T-helper 17 cell (primary cell): Measurements from ENCODE around the gene TPRG1. TPM values are rescaled to one million over a fixed set of nuclear protein-coding genes. Genes with fewer than 3 reads are reported as not detected.

Experiments used
- ATAC-seq: fragments of 150-1000 bp; cut with Tn5 transposase; 2 replicates; pipeline ENCODE4 v1.10.0; 2021; ENCODE audit warnings: mild to moderate bottlenecking, moderate library complexity
- DNase-seq, 3 donors: peaks; one replicate each; pipeline versions ENCODE4 v3.0.0 to v3.0.0-alpha.2; 2020 to 2021
- H3K9me3 ChIP-seq: one replicate; pipeline ENCODE4 v1.7.0; 2013; ENCODE audit warnings: low read length, mild to moderate bottlenecking; ENCODE audit not compliant: control insufficient read depth, poor library complexity, severe bottlenecking
- H3K27ac Mint-ChIP-seq: one replicate; pipeline ENCODE4 v1.8.0; 2022; ENCODE audit warnings: mild to moderate bottlenecking, moderate library complexity, mixed read lengths
- H3K27me3 Mint-ChIP-seq: one replicate; pipeline ENCODE4 v1.8.0; 2022; ENCODE audit warnings: mixed read lengths
- H3K36me3 Mint-ChIP-seq: one replicate; pipeline ENCODE4 v1.8.0; 2022; ENCODE audit warnings: low read depth, mixed read lengths
- H3K4me1 Mint-ChIP-seq: one replicate; pipeline ENCODE4 v1.8.0; 2022; ENCODE audit warnings: mild to moderate bottlenecking, mixed read lengths
- H3K4me3 Mint-ChIP-seq: one replicate; pipeline ENCODE4 v1.8.0; 2022; ENCODE audit warnings: mild to moderate bottlenecking, moderate library complexity, mixed read lengths
- total RNA-seq, 4 donors: library from RNA in 2 of 4; stranded (reverse) in 2 of 4; gene quantifications; one replicate each; pipeline ENCODE4 v1.2.3 and lab custom pipeline; 2022 to 2026

TPRG1 gene
- total RNA-seq, 2 donors from 2014 or later: 1.6 to 3.1 TPM

DNA sequence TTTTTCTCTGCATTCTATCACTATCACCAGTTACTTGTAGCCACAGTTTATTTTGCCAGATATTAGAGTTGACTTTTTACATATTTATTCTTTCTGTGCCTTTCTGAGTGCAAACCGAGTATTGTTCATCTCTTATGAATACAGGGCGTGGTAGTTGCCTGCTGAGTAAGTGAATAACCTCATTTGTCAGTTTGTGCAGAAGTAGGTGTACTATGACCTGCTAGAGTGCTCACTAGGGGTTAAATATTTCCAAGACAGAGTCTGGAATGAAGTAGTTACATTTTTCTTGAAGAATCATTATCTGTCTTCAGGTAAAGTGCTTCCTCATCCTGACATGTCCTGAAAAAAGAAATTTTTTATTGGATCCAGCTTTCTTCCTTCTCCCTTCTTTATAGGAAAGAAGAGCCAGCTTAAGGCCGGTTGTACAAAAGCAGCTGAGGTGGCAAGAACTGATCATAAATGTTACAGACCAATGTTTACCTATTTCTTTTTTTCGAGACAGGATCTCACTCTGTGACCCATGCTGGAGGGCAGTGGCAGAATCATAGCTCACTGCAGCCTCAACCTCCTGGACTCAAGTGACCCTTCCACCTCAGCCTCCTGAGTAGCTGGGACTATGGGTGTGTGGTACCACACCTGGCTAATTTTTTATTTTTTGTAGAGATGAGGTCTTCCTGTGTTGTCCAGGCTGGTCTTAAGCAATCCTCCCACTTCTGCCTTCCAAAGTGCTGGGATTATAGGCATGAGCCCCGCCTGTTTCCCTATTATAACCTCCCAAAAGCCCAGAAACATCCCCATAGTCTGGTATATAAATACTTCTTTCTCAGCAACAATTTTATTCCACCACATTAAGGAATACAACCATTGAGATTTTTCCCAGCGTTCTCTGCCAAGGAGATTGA, 182.5 kb downstream of the TPRG1 start:
- Mint-ChIP-seq H3K27me3 (no peaks in the 10 kb centered on the region), H3K4me1 (peaks cover 17% of the 10 kb centered on the region), H3K36me3 (no peaks in the 10 kb centered on the region), H3K27ac (peak overlapping the region; percentile 90), H3K4me3 (no peak overlapping the region)
- DNase-seq: no peak
- H3K9me3 ChIP-seq: no peaks in the 10 kb centered on the region
- no peak for ATAC-seq

GRCh38 chr3:189355115-189355480, 183.3 kb downstream of the TPRG1 start:
- Mint-ChIP-seq H3K27me3 (no peaks in the 10 kb centered on the region), H3K4me3 (no peak overlapping the region), H3K27ac (peak overlapping the region; percentile 90), H3K36me3 (no peaks in the 10 kb centered on the region), H3K4me1 (peaks cover 17% of the 10 kb centered on the region)
- H3K9me3 ChIP-seq: no peaks in the 10 kb centered on the region
- ATAC-seq: no peak
- no peak for DNase-seq

DNA sequence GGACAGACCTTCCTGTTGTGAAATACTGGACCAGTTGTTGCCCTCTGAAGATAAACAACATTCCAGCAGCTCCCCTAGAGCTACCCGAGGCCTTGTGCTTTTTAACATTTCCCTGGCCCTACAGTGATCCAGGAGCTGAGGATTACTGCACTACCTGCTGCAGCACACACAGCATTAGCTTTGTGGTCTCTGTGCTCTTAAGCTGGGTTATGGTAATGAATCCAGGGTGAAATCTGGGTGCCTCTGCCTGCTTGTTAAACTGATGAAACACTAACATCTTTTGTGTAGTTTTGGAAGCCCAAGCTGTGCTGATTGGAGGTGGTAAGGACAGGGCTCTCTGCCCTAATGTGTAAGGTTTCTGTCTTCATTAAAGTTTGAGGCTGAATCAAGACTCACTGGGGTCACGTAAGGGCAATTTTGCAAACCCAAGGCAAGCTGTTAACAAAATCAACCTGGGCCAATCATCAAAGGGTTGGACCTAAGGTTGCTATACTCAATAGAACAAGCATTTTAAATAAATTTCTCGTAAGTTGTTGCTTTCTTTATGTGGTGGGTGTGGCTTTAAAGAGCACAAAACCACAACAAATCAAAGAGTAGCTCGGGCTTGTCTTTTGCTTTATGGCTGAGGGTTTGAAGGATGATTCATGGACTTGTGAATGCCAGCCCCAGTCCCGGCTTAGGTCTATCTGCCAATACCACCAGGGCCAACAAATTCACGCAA, 183.9 kb downstream of the TPRG1 start:
- peak; percentile 88 for ATAC-seq
- Mint-ChIP-seq H3K36me3 (no peaks in the 10 kb centered on the region), H3K4me3 (peak overlapping the region; percentile 72), H3K27me3 (no peaks in the 10 kb centered on the region), H3K4me1 (peaks cover 17% of the 10 kb centered on the region), H3K27ac (peak overlapping the region; percentile 90)
- no peaks in the 10 kb centered on the region for H3K9me3 ChIP-seq
- peak in 1 of 3 donors; percentile 6 for DNase-seq

DNA sequence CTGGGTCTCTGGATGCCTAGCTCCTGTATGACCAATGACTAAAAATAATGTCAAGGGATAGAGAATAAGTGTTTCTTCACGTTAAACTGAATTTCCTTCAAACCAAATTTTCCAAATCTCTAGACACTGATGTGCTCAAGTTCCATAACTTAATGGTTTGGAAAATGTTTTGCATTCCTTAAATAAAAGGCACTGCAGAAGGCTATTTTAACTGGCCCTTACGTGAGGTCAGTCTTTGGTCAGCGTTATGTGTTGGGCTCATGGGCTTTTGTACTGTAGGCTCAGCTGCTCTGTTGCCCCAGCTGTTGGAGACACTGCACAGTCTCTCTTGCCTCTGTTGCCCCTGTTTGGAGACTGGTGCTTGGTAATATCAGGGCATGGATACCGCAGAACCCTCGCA, 188.5 kb downstream of the TPRG1 start:
- ATAC-seq: no peak
- Mint-ChIP-seq H3K4me3 (no peak overlapping the region), H3K4me1 (peaks cover 19% of the 10 kb centered on the region), H3K27ac (no peak overlapping the region), H3K36me3 (no peaks in the 10 kb centered on the region), H3K27me3 (no peaks in the 10 kb centered on the region)
- no peak for DNase-seq
- no peaks in the 10 kb centered on the region for H3K9me3 ChIP-seq

- H3K27ac Mint-ChIP-seq: no peak overlapping the region
- H3K9me3 ChIP-seq: no peaks in the 10 kb centered on the region
- ATAC-seq: no peak
- no peaks in the 10 kb centered on the region for H3K36me3 Mint-ChIP-seq
- H3K4me3 Mint-ChIP-seq: no peak overlapping the region
- no peaks in the 10 kb centered on the region for H3K27me3 Mint-ChIP-seq
- no peak for DNase-seq
- peaks cover 10% of the 10 kb centered on the region for H3K4me1 Mint-ChIP-seq
Measured at GRCh38 chr3:189361103-189361835, 189.5 kb downstream of the TPRG1 start.

DNA sequence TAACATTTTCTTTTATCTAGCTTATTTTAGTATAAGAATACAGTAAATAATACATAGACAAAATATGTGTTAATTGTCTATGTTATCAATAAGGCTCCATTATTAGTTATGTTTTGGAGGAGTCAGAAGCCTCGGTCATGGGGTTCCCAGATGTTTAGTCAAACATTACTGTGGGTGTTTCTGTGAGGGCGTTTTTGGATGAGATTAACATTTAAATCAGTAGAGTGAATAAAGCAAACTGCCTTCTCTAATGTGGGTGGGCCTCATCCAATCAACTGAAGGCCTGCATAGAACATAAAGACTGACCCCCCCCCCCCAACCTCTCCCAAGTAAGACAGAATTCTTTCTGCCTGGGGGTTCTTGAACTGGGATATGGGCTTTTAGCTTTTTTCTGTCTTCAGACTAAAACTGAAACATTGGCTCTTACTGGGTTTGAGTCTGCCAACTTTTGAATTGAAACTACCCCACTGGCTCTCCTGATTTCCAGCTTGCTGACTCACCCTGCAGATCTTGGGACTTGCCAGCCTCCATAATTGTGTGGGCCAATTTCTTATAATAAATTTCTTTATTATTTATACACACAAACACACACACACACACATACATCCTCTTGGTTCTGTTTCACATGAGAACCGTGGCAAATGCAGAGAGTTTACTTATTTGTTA, 192.0 kb downstream of the TPRG1 start:
- H3K4me3 Mint-ChIP-seq: no peak overlapping the region
- H3K9me3 ChIP-seq: no peaks in the 10 kb centered on the region
- H3K27ac Mint-ChIP-seq: no peak overlapping the region
- no peaks in the 10 kb centered on the region for H3K36me3 Mint-ChIP-seq
- no peak for DNase-seq
- no peaks in the 10 kb centered on the region for H3K27me3 Mint-ChIP-seq
- H3K4me1 Mint-ChIP-seq: peaks cover 2% of the 10 kb centered on the region
- ATAC-seq: no peak

- no peaks in the 10 kb centered on the region for H3K9me3 ChIP-seq
- Mint-ChIP-seq H3K4me1 (peaks cover 2% of the 10 kb centered on the region), H3K27me3 (no peaks in the 10 kb centered on the region), H3K36me3 (no peaks in the 10 kb centered on the region), H3K4me3 (no peak overlapping the region), H3K27ac (no peak overlapping the region)
- DNase-seq (no peak), ATAC-seq (no peak)
Measured at GRCh38 chr3:189365609-189366564, 194.1 kb downstream of the TPRG1 start.

- H3K9me3 ChIP-seq: no peaks in the 10 kb centered on the region
- H3K4me1 Mint-ChIP-seq: no peaks in the 10 kb centered on the region
- no peaks in the 10 kb centered on the region for H3K27me3 Mint-ChIP-seq
- no peak overlapping the region for H3K27ac Mint-ChIP-seq
- DNase-seq: no peak
- no peak for ATAC-seq
- no peak overlapping the region for H3K4me3 Mint-ChIP-seq
- no peaks in the 10 kb centered on the region for H3K36me3 Mint-ChIP-seq
Measured at GRCh38 chr3:189368384-189368783, 196.6 kb downstream of the TPRG1 start.

DNA sequence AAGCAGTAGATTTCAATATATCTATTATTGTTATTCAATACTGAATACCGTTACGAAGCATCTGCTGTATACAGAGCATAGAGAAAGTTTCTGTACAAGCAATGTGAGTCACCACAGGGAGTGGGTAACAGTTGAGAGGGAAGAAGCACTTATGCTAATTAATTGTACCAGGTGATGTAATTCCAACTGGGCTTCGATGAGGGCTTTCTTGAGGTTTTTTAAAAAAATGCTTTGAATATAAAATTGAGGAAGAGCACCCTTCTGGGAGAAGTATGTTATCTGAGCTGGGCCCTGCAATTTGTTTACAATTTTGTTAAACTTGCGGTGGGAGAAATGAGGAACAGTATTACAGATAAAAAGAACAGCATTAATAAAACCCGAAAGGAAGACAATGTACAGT, 197.9 kb downstream of the TPRG1 start:
- ATAC-seq (no peak), DNase-seq (no peak)
- H3K4me1 Mint-ChIP-seq: peaks cover 2% of the 10 kb centered on the region
- H3K9me3 ChIP-seq: no peaks in the 10 kb centered on the region
- no peaks in the 10 kb centered on the region for H3K27me3 Mint-ChIP-seq
- no peaks in the 10 kb centered on the region for H3K36me3 Mint-ChIP-seq
- H3K4me3 Mint-ChIP-seq: no peak overlapping the region
- no peak overlapping the region for H3K27ac Mint-ChIP-seq

DNA sequence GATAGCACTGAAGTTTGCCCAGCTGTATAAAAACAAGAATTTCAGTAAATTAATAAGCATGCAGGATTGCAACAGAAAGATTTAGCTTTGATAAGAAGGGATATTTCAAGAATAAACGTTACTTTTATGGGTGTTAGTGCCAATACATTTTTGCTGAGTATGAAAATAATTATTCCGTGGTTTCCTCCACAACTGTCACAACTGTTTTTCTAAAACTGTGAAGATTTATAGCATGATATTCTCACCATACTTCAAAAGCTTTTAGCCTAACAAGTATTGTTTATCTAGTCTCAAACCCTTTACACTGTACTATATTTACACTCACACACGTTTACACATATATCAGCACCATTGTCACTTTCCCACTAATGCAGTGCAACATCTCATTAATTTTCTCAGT, 200.5 kb downstream of the TPRG1 start:
- H3K9me3 ChIP-seq: no peaks in the 10 kb centered on the region
- Mint-ChIP-seq H3K27me3 (no peaks in the 10 kb centered on the region), H3K4me3 (no peak overlapping the region), H3K36me3 (no peaks in the 10 kb centered on the region), H3K27ac (no peak overlapping the region), H3K4me1 (peaks cover 2% of the 10 kb centered on the region)
- ATAC-seq (no peak), DNase-seq (no peak)
